Nephron progenitor cell (in vitro differentiated cells): ENCODE measurements around the gene MAN1C1.
A peak's percentile ranks its signal among the peaks of the same experiment; 100 is the strongest.

Experiments used
- DNase-seq: peaks from one replicate; pipeline ENCODE4 v3.0.0; 2021
- H3K27ac Mint-ChIP-seq: 2 replicates; pipeline ENCODE4 v1.8.0; 2021; ENCODE audit warnings: mild to moderate bottlenecking, moderate library complexity, mixed read lengths
- H3K27me3 Mint-ChIP-seq: 2 replicates; pipeline ENCODE4 v1.8.0; 2021; ENCODE audit warnings: mild to moderate bottlenecking, low read depth, mixed read lengths; ENCODE audit not compliant: poor library complexity
- H3K36me3 Mint-ChIP-seq: 2 replicates; pipeline ENCODE4 v1.8.0; 2021; ENCODE audit warnings: low read depth, mixed read lengths
- H3K4me1 Mint-ChIP-seq: 2 replicates; pipeline ENCODE4 v1.8.0; 2021; ENCODE audit warnings: mixed read lengths
- H3K4me3 Mint-ChIP-seq: 2 replicates; pipeline ENCODE4 v1.8.0; 2021; ENCODE audit warnings: mild to moderate bottlenecking, moderate library complexity, mixed read lengths
- H3K9me3 Mint-ChIP-seq: 2 replicates; pipeline ENCODE4 v1.8.0; 2021; ENCODE audit warnings: mild to moderate bottlenecking, moderate library complexity, mixed read lengths
- TF ChIP-seq, protein P1 (sequence below): fragments of 200-600 bp; sonication (generic); IDR thresholded peaks from 2 replicates; pipeline ENCODE4 v1.5.0; 2021; ENCODE audit warnings: antibody characterized with exemption

The MAN1C1 gene

DNA sequence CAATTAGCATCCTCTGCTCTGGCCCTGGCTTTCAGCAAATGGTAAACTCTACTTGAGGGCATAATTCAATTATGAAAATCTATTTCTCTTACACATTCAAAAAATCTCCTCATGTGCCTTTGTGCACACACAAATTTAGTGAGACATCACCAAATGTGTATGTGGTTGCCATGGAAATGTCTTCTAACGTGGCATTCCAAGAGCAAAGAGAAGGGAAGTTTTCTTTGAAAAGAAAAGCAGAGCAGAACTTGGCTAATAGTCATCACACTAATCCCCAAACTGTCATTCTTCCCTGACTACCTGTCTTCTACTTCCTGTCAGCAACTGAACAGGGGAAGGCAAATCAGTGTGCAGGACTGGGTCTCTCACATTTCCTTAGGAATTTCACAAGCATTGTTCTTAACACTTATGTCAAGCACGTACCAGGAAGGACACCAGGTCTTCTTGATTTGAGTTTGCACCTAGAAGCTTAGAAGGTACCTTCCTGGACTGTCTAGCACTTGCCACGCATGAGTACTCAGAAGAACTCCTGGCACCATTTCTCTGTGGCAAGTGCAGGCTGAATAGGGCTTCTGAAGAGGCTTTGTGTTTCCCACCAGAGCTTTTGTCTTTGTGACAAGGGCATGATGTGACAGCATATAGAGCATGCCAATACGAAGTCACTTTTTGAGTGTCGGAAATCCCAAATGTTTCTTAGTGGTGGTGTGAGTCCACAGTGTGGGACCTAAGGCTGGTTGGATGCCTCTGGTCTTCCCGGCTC is 32.3 kb downstream of the MAN1C1 start:
- no peak overlapping the region for H3K27ac Mint-ChIP-seq
- H3K36me3 Mint-ChIP-seq = no peaks in the 10 kb centered on the region
- H3K27me3 Mint-ChIP-seq = peaks cover 46% of the 10 kb centered on the region
- no peak overlapping the region for H3K4me3 Mint-ChIP-seq
- no peak for DNase-seq
- TF ChIP-seq, protein P1, sequence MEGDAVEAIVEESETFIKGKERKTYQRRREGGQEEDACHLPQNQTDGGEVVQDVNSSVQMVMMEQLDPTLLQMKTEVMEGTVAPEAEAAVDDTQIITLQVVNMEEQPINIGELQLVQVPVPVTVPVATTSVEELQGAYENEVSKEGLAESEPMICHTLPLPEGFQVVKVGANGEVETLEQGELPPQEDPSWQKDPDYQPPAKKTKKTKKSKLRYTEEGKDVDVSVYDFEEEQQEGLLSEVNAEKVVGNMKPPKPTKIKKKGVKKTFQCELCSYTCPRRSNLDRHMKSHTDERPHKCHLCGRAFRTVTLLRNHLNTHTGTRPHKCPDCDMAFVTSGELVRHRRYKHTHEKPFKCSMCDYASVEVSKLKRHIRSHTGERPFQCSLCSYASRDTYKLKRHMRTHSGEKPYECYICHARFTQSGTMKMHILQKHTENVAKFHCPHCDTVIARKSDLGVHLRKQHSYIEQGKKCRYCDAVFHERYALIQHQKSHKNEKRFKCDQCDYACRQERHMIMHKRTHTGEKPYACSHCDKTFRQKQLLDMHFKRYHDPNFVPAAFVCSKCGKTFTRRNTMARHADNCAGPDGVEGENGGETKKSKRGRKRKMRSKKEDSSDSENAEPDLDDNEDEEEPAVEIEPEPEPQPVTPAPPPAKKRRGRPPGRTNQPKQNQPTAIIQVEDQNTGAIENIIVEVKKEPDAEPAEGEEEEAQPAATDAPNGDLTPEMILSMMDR = no peak
- peaks cover 53% of the 10 kb centered on the region for H3K4me1 Mint-ChIP-seq
- H3K9me3 Mint-ChIP-seq = no peaks in the 10 kb centered on the region

DNA sequence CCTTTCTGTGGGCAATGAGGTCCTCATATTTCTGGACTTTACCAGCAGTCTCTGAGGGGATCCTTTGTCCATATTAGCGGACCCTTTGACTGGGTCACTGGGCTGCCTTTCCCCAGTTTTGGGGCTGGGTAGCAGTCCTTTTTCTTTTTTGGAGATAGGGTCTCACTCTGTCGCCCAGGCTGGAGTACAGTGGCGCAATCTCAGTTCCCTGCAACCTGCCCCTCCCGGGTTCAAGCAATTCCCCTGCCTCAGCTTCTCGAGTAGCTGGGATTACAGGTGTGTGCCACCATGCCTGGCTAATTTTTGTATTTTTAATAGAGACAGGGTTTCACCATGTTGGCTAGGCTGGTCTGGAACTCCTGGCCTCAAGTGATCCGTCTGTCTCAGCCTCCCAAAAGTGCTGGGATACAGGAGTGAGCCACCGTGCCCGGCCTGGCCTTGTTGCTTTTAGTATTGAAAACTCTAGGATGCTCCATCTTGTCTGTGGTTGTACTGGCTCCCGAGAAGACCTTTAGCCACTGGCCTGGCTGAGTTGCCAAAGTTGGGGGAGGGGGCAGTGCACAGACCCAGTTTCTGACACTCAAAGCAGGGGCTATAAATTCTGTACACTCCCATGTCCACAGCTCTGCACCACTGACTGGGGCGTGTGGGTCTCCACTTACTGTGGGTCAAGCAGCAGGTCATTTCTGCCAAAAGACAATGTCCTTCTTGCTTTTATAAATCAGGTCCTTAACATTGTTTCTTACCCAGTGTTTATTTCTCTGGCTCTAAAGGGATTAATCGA is 33.1 kb downstream of the MAN1C1 start:
- Mint-ChIP-seq H3K27ac (peak overlapping the region; percentile 90), H3K9me3 (no peaks in the 10 kb centered on the region), H3K36me3 (no peaks in the 10 kb centered on the region), H3K27me3 (peaks cover 46% of the 10 kb centered on the region), H3K4me3 (no peak overlapping the region), H3K4me1 (peaks cover 61% of the 10 kb centered on the region)
- peak; percentile 57 for DNase-seq
- TF ChIP-seq, protein P1 = no peak

DNA sequence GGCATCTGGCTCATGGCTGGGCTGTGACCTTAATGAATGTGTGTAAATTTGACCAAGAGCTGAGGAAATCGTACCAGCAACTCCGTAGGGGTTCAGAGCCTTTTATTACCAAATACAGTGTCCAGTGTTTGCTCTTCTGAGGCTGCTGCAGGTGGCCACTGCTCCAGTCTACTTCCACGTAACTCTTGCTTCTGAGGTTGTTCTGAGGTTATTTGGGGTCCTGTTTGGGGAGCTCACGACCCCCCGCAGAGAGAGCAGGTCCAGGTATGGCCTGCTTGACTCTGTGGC is 33.6 kb downstream of the MAN1C1 start:
- Mint-ChIP-seq H3K9me3 (no peaks in the 10 kb centered on the region), H3K36me3 (no peaks in the 10 kb centered on the region), H3K4me1 (peaks cover 67% of the 10 kb centered on the region), H3K27ac (peak overlapping the region; percentile 90), H3K27me3 (peaks cover 45% of the 10 kb centered on the region), H3K4me3 (no peak overlapping the region)
- DNase-seq = no peak
- TF ChIP-seq, protein P1 = no peak

DNA sequence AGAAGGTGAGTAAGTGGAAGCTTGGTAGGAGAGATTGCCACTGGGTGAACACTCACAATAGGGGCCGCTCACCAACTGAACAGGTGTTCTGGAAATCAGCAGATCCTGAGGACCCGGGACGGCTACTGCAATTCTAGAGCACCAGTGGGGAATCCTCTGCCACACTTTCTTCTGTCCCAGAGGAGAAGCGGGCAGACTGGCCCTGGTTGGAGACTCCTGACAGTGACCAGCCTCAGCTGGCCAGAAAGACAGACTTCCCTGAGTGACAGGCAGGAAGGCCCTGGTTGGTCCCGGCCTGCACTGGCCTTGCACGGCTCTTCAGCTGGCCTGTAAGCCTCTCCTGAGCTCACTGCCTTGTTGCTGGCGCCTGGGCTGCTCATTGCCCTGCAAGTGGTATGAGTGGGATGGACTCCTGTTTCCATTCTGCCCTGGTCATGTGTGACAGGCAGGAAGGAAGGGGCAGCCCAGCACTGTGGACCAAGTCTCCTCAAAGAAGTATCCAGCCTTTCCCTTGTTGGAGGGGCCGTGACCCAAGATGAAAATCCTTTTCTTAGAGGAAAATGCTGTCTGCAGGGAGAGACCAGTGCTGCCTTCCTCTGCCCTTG is 34.5 kb downstream of the MAN1C1 start:
- peaks cover 39% of the 10 kb centered on the region for H3K27me3 Mint-ChIP-seq
- H3K4me3 Mint-ChIP-seq = no peak overlapping the region
- peaks cover 74% of the 10 kb centered on the region for H3K4me1 Mint-ChIP-seq
- no peaks in the 10 kb centered on the region for H3K36me3 Mint-ChIP-seq
- DNase-seq = no peak
- H3K27ac Mint-ChIP-seq = no peak overlapping the region
- no peaks in the 10 kb centered on the region for H3K9me3 Mint-ChIP-seq
- TF ChIP-seq, protein P1 = no peak

DNA sequence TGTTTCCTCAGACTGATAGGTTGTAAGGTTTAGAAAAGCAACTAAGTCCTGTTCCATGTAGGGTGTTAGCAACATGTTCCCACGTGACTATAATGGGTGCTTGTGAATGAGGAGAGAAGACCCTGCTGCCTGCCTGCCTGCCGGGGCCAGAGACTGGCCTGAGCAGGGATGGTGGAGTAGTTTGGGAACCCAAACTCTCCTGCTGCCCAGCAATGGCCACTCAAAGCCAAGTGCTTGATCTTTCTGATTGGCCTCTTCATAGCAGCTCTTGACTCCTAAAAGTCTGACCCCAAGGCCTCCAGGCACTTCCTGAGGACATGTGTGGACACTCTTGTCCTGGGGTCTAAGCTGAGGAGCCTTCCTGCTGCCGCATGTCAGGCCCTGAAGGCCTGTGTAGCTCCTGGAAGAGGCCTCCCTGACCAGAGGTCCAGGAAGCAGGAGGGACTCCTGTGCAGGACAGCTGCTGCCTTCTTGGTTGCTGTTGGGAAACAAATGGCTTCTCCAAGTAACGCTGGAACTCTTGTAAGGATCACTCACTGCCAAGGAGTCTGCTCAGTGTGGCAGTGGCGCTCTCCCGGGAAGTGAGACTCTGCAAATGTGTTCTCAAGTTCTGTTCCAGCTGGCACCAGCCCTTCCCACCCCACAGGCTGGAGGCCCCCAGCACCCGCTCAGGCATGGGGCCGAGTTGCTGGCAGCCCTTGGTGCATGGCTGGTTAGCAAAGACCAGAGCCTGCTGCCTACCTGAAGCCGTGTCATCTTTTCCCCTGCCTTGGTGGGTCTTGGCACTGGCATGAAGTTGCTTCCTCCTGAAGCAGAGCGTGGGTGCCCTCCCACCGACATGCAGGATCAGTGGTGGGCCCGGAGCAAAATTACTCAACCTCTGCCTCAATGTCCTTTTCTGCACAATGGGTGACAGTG is 35.5 kb downstream of the MAN1C1 start:
- Mint-ChIP-seq H3K36me3 (no peaks in the 10 kb centered on the region), H3K4me3 (no peak overlapping the region), H3K27me3 (peaks cover 30% of the 10 kb centered on the region), H3K9me3 (no peaks in the 10 kb centered on the region), H3K27ac (no peak overlapping the region), H3K4me1 (peaks cover 83% of the 10 kb centered on the region)
- TF ChIP-seq, protein P1 = no peak
- DNase-seq = no peak
